Body of pancreas (tissue), 4 donors: ENCODE results near the gene RNF168.

Experiments
- CTCF ChIP-seq, 7 experiments: fragments of 450-650 bp in 4 of 7; fragments of 200-600 bp in 3 of 7; sonication (generic) in 3 of 7; IDR thresholded peaks; one replicate each; pipeline ENCODE4 v1.5.1; 2016 to 2019; ENCODE audit warnings: antibody characterized with exemption in 7 of 7
- POLR2A ChIP-seq, 3 donors: fragments of 450-650 bp; IDR thresholded peaks; one replicate each; pipeline ENCODE4 v1.6.1; 2016; ENCODE audit warnings: antibody characterized with exemption in 3 of 3, mild to moderate bottlenecking in 2 of 3

- no peak for TF ChIP-seq CTCF (IDR thresholded peaks at IDR 0.05)
- no peak for TF ChIP-seq POLR2A (IDR thresholded peaks at IDR 0.05)
Observed at GRCh38 chr3:196458063-196458462, 45.5 kb downstream of the RNF168 start.
